Activated CD4-positive, CD25-positive, alpha-beta regulatory T cell treated with anti-CD3 and anti-CD28 coated beads, Interleukin-2, amount 50 U/mL, for 16 hours (primary cell): Measurements from ENCODE around the gene COL2A1.

Experiments
- DNase-seq: peaks from one replicate; pipeline ENCODE4 v3.0.0-alpha.2; 2020; ENCODE audit warnings: low read depth, low spot score

COL2A1 gene

GRCh38 chr12:47945341-47945728 lies 58.9 kb downstream of the COL2A1 start:
- DNase-seq, result no peak

- no peak for DNase-seq
These were observed 59.5 kb downstream of the COL2A1 start for GRCh38 chr12:47944685-47945340.

- no peak for DNase-seq
These were observed 60.5 kb downstream of the COL2A1 start for GRCh38 chr12:47943623-47944340.

- no peak for DNase-seq
These were observed 61.6 kb downstream of the COL2A1 start for GRCh38 chr12:47942614-47943225.

GRCh38 chr12:47941871-47942613 lies 62.2 kb downstream of the COL2A1 start:
- no peak for DNase-seq

GRCh38 chr12:47941475-47941780 lies 62.8 kb downstream of the COL2A1 start:
- DNase-seq, result no peak

- no peak for DNase-seq
These were observed 63.4 kb downstream of the COL2A1 start for GRCh38 chr12:47940773-47941474.

- no peak for DNase-seq
These were observed 65.2 kb downstream of the COL2A1 start for GRCh38 chr12:47939009-47939601.

GRCh38 chr12:47938594-47938993 lies 65.7 kb downstream of the COL2A1 start:
- no peak for DNase-seq

GRCh38 chr12:47938093-47938492 lies 66.2 kb downstream of the COL2A1 start:
- DNase-seq, result no peak

- no peak for DNase-seq
These were observed 69.1 kb downstream of the COL2A1 start for GRCh38 chr12:47935184-47935583.

GRCh38 chr12:47931187-47931586 lies 73.1 kb downstream of the COL2A1 start:
- DNase-seq, result no peak

GRCh38 chr12:47930634-47931033 lies 73.6 kb downstream of the COL2A1 start:
- no peak for DNase-seq

- no peak for DNase-seq
These were observed 76.9 kb downstream of the COL2A1 start for GRCh38 chr12:47927346-47927745.
